Transverse colon (tissue), 4 donors: ENCODE results near the gene IER3. TPM values are rescaled to one million over a fixed set of nuclear protein-coding genes. Genes with fewer than 3 reads are reported as not detected.

Experiments used
- DNase-seq: peaks from one replicate; pipeline ENCODE4 v3.0.0-alpha.2; 2019
- H3K27ac ChIP-seq, 4 donors: fragments of 200-600 bp; sonication (generic); 2 replicates each; pipeline ENCODE4 v1.5.1; 2016 to 2018; ENCODE audit warnings: inconsistent platforms in 4 of 4
- H3K27me3 ChIP-seq: fragments of 200-600 bp; sonication (generic); 2 replicates; pipeline ENCODE4 v1.5.1; 2017; ENCODE audit warnings: inconsistent platforms
- H3K36me3 ChIP-seq, 4 donors: fragments of 200-600 bp; sonication (generic); 2 replicates each; pipeline ENCODE4 v1.5.1; 2017 to 2019; ENCODE audit warnings: inconsistent platforms in 4 of 4
- H3K4me1 ChIP-seq, 4 donors: fragments of 200-600 bp; sonication (generic); 2 replicates each; pipeline ENCODE4 v1.5.1; 2017 to 2020; ENCODE audit warnings: inconsistent platforms in 4 of 4
- H3K4me3 ChIP-seq, 4 donors: fragments of 200-600 bp; sonication (generic); 1 replicate in 1 of 4; 2 replicates in 3 of 4; pipeline versions ENCODE4 v1.5.1 to v1.6.1; 2017 to 2019; ENCODE audit warnings: inconsistent platforms in 4 of 4
- H3K9me3 ChIP-seq, 2 donors: fragments of 200-600 bp; sonication (generic); 2 replicates each; pipeline ENCODE4 v1.5.1; 2017 to 2019; ENCODE audit warnings: inconsistent platforms in 2 of 2
- EP300 ChIP-seq: sonication (generic); formaldehyde crosslinking; IDR thresholded peaks from one replicate; pipeline ENCODE4 v1.6.1; 2017; ENCODE audit warnings: antibody characterized with exemption, low read depth
- POLR2A ChIP-seq: fragments of 450-650 bp; IDR thresholded peaks from one replicate; pipeline ENCODE4 v1.6.1; 2016; ENCODE audit warnings: antibody characterized with exemption, mild to moderate bottlenecking, moderate library complexity
- POLR2AphosphoS5 ChIP-seq, 3 donors: sonication (generic); formaldehyde crosslinking; IDR thresholded peaks; one replicate each; pipeline ENCODE4 v1.6.1; 2016; ENCODE audit warnings: antibody characterized with exemption in 3 of 3
- WGBS, 2 donors: methylation state at CpG; one replicate each; pipeline ENCODE4 v1.1.5; 2018; ENCODE audit warnings: low coverage in 1 of 2; 5-methylcytosine and 5-hydroxymethylcytosine counted together
- in situ Hi-C, 4 donors: fragments of 200-750 bp; cut with MboI; loops; one replicate each; pipeline versions ENCODE4 v1.15.0 to v1.15.1; 2017; ENCODE audit warnings: low sequenced_read_pairs in 3 of 4, low pct_ligation_motif_present in 1 of 4, low pct_unique_long_range_greater_than_20kb in 1 of 4
- intact Hi-C: fragments of 100-400 bp; cut with DNase I; formaldehyde crosslinking; loops from one replicate; pipeline ENCODE4 v1.15.1; 2023; ENCODE audit warnings: low total_unique reads
- total RNA-seq, 4 donors: library from RNA; depleted of rRNA; stranded (reverse); fragments of >200 nt; gene quantifications; one replicate each; pipeline ENCODE4 v1.1.0, GENCODE V29; 2016
- TF ChIP-seq, protein P1 (sequence below), 5 experiments: fragments of 200-600 bp in 3 of 5; fragments of 450-650 bp in 2 of 5; sonication (generic) in 3 of 5; IDR thresholded peaks; 1 replicate in 2 of 5; 2 replicates in 3 of 5; pipeline ENCODE4 v1.5.1; 2016 to 2017; ENCODE audit warnings: antibody characterized with exemption in 5 of 5, inconsistent platforms in 3 of 5, mild to moderate bottlenecking in 2 of 5, moderate library complexity in 1 of 5

IER3 gene
- total RNA-seq, 4 donors from 2014 or later = 21.1 to 100 (median 84.6) TPM

DNA sequence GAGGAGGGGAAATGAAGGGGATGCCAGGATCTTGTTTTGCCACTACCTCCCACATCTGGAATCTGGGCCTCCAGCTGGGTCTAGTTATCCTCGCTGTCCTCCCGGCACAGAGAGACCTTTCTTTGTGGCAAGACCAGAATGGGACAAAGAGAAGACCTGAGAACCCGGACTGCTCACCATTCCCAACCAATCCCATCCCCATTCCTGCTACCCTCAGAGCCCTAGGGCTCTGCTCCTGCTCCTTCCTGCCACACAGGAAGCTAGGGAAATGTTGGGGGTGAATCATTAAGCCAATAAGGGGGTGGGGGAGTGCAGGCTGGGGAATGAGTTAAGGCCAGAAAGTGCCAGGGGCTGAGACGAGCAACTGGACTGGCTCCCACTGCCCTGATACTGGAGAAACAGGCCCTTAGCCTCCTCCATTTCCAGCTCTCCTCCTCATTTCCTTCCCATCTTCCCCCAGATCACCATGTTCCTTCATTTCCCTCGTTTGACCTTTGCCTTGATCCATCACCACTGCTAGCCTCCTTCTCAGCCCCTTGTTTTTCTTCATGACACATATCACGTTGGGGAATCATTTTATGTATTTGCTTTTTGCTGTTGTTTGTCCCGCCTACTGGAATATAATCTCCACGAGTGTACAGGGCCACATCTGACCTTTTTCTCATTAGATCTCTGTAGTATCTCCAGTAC is 4.6 kb upstream of the IER3 start:
- peaks cover 29 to 72% (median 61%) of the 10 kb centered on the region in 4 donors for H3K4me1 ChIP-seq
- intact Hi-C loops (no loop called here), in situ Hi-C loops (loop anchor here in 2 of 4 donors (10.0 to 25.0 kb wide), 2 partner anchors 76 to 138 kb away; partner anchors contain the start of gene DDR1 (in 2 of the 2))

DNA sequence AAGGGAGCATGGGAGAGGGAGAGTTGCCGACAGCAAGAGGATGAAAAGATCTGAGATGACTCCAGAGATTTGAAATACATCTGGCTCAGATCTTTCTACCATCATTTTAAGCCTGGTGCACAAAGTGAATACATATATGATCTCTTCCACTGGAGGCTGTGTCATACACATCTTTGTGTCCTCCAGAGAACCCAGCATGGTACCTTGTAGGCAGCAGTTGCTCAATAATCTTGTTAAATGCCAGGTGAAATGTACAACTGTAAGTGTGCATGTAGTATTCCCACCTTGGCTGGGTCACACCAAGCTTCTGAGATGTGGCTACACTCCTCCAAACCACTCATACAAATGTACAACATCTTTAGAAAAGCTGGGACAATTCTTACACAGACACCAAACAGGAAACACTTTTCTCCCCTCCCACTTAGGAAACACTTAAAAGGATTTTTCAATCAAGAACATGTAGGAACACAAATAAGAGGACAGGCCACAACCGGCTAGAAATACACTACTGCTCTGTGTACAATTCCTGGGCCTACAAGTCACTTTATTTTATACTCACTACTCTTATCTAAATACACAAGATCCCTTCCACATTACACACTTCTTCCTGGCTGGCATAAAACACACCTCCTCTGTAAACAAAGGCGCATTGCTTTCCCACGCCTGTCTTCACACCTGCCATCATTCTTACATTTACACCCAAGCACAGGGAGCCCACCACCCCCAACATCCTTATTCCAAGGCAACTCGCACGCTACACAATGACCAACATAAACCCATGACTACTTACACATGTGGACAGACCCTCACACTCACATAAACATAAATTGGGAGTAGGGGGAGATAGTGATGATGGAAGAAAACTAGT is 3.8 kb upstream of the IER3 start:
- intact Hi-C loops (no loop called here), in situ Hi-C loops (loop anchor here in 2 of 4 donors (10.0 to 25.0 kb wide), 2 partner anchors 77 to 139 kb away; partner anchors contain the start of gene DDR1 (in 2 of the 2))
- TF ChIP-seq POLR2AphosphoS5 (IDR thresholded peaks at IDR 0.05) (peak; percentile 28 to 63 (median 28)), EP300 (no peak), POLR2A (peak; percentile 27)
- TF ChIP-seq, protein P1, sequence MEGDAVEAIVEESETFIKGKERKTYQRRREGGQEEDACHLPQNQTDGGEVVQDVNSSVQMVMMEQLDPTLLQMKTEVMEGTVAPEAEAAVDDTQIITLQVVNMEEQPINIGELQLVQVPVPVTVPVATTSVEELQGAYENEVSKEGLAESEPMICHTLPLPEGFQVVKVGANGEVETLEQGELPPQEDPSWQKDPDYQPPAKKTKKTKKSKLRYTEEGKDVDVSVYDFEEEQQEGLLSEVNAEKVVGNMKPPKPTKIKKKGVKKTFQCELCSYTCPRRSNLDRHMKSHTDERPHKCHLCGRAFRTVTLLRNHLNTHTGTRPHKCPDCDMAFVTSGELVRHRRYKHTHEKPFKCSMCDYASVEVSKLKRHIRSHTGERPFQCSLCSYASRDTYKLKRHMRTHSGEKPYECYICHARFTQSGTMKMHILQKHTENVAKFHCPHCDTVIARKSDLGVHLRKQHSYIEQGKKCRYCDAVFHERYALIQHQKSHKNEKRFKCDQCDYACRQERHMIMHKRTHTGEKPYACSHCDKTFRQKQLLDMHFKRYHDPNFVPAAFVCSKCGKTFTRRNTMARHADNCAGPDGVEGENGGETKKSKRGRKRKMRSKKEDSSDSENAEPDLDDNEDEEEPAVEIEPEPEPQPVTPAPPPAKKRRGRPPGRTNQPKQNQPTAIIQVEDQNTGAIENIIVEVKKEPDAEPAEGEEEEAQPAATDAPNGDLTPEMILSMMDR (IDR thresholded peaks at IDR 0.05) = no peak
- H3K4me1 ChIP-seq = peaks cover 29 to 71% (median 60%) of the 10 kb centered on the region in 4 donors
- 49 to 58% methylated on average over 6 of the region's 6 CpGs for WGBS, 2 donors
- H3K9me3 ChIP-seq = no peaks in the 10 kb centered on the region
- H3K4me3 ChIP-seq = no peak overlapping the region
- no peaks in the 10 kb centered on the region for H3K36me3 ChIP-seq
- no peaks in the 10 kb centered on the region for H3K27me3 ChIP-seq
- DNase-seq = peak; percentile 64
- peak overlapping the region; percentile 82 to 88 (median 86) for H3K27ac ChIP-seq

More for the DNA sequence above, 4.6 kb upstream of the IER3 start:
- no peak for DNase-seq
- H3K36me3 ChIP-seq = no peaks in the 10 kb centered on the region
- TF ChIP-seq POLR2A = no peak
- TF ChIP-seq, protein P1 (IDR thresholded peaks at IDR 0.05) = no peak
- no peak for TF ChIP-seq EP300
- no peak for TF ChIP-seq POLR2AphosphoS5 (IDR thresholded peaks at IDR 0.05)
- H3K27ac ChIP-seq = peak overlapping the region; percentile 82 to 88 (median 86)
- 28 to 47% methylated on average over 4 to 8 of the region's 8 CpGs for WGBS, 2 donors
- H3K27me3 ChIP-seq = no peaks in the 10 kb centered on the region
- H3K9me3 ChIP-seq = no peaks in the 10 kb centered on the region
- no peak overlapping the region for H3K4me3 ChIP-seq

DNA sequence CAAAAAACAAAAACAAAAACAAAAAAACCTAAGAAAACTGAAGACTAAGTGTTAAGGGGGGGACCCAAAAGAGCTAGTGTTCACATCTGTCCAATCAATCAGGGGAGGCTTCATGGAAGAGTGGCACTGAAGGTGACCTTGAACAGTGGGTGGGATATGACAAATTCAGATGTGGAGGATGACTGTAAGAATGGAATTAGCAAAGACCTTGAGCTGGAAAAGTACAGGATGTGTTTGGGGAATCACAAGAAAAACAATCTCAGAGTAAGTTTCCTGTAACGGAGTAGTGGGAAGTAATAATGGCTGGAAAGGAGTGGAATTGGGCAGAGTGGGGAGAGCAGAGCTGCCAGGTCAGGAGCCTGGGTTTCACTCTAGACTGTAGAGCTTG is 2.9 kb upstream of the IER3 start:
- TF ChIP-seq POLR2A = no peak
- TF ChIP-seq EP300 = no peak
- no peak for TF ChIP-seq POLR2AphosphoS5 (IDR thresholded peaks at IDR 0.05)
- TF ChIP-seq, protein P1 (IDR thresholded peaks at IDR 0.05) = no peak
- H3K27ac ChIP-seq = peak overlapping the region; percentile 82 to 88 (median 86)
- intact Hi-C loops = no loop called here
- no peaks in the 10 kb centered on the region for H3K36me3 ChIP-seq
- no peak for DNase-seq
- H3K27me3 ChIP-seq = no peaks in the 10 kb centered on the region
- in situ Hi-C loops = loop anchor here in 2 of 4 donors (10.0 to 25.0 kb wide), 2 partner anchors 78 to 140 kb away; partner anchors contain the start of gene DDR1 (in 2 of the 2)
- H3K4me1 ChIP-seq = peaks cover 29 to 64% (median 57%) of the 10 kb centered on the region in 4 donors
- WGBS, 2 donors = 71 to 76% methylated on average over 1 of the region's 1 CpG
- H3K9me3 ChIP-seq = no peaks in the 10 kb centered on the region
- H3K4me3 ChIP-seq = no peak overlapping the region
